Coronary artery (tissue), 2 donors: ENCODE measurements around the gene MACROD1.
A peak's percentile ranks its signal among the peaks of the same experiment; 100 is the strongest.

Experiments used
- DNase-seq: peaks from one replicate; pipeline ENCODE4 v3.0.0-alpha.2; 2017; ENCODE audit warnings: low spot score
- H3K27ac ChIP-seq, 2 donors: fragments of 200-600 bp; sonication (generic); one replicate each; pipeline ENCODE4 v1.5.1; 2016 to 2019
- H3K4me3 ChIP-seq: fragments of 200-600 bp; sonication (generic); 2 replicates; pipeline ENCODE4 v1.5.1; 2016; ENCODE audit warnings: mild to moderate bottlenecking, moderate library complexity
- CTCF ChIP-seq: fragments of 200-600 bp; sonication (generic); IDR thresholded peaks from one replicate; pipeline ENCODE4 v1.5.1; 2019; ENCODE audit warnings: antibody characterized with exemption

MACROD1 gene

GRCh38 chr11:64084146-64084950 is 81.6 kb downstream of the MACROD1 start:
- no peak for DNase-seq
- no peak overlapping the region for H3K27ac ChIP-seq

GRCh38 chr11:64083398-64084080 is 82.4 kb downstream of the MACROD1 start:
- DNase-seq, result no peak
- no peak overlapping the region for H3K4me3 ChIP-seq
- no peak for TF ChIP-seq CTCF
- H3K27ac ChIP-seq, result peak overlapping the region in 1 of 2 donors; percentile 16

More at GRCh38 chr11:64084146-64084950, 81.6 kb downstream of the MACROD1 start:
- no peak overlapping the region for H3K4me3 ChIP-seq
- no peak for TF ChIP-seq CTCF

GRCh38 chr11:64081745-64082442 is 84.0 kb downstream of the MACROD1 start:
- no peak for DNase-seq
- Histone ChIP-seq H3K27ac (no peak overlapping the region), H3K4me3 (no peak overlapping the region)
- no peak for TF ChIP-seq CTCF

GRCh38 chr11:64080390-64080789 is 85.5 kb downstream of the MACROD1 start:
- H3K27ac ChIP-seq, result no peak overlapping the region
- DNase-seq, result no peak
- no peak overlapping the region for H3K4me3 ChIP-seq
- TF ChIP-seq CTCF, result no peak

GRCh38 chr11:64078905-64079304 is 87.0 kb downstream of the MACROD1 start:
- no peak for TF ChIP-seq CTCF
- DNase-seq, result no peak
- no peak overlapping the region for H3K27ac ChIP-seq
- no peak overlapping the region for H3K4me3 ChIP-seq

- H3K27ac ChIP-seq, result no peak overlapping the region
- DNase-seq, result no peak
- TF ChIP-seq CTCF, result no peak
- H3K4me3 ChIP-seq, result no peak overlapping the region
These were observed 87.6 kb downstream of the MACROD1 start for GRCh38 chr11:64078284-64078683.
